DND-41 (cell line): ENCODE results near the gene CEP112.

ENCODE experiments used
- ATAC-seq: fragments of 200-7000 bp; cut with Tn5 transposase; 3 replicates; pipeline ENCODE4 v1.9.1; 2021; ENCODE audit warnings: low read depth; ENCODE audit not compliant: insufficient read depth
- DNase-seq: peaks from one replicate; pipeline ENCODE4 v3.0.0-alpha.2; 2020
- H2AFZ ChIP-seq: 2 replicates; pipeline ENCODE4 v1.6.0; 2012; ENCODE audit warnings: low read depth, low read length
- H3K27ac ChIP-seq: 2 replicates; pipeline ENCODE4 v1.5.1; 2012; ENCODE audit warnings: low read length, inconsistent platforms
- H3K27me3 ChIP-seq: fragments of 200-600 bp; sonication (generic); 2 replicates; pipeline ENCODE4 v1.6.0; 2012; ENCODE audit warnings: low read length, mild to moderate bottlenecking, inconsistent platforms; ENCODE audit not compliant: insufficient read depth, poor library complexity
- H3K36me3 ChIP-seq: 2 replicates; pipeline ENCODE4 v1.5.1; 2012; ENCODE audit warnings: low read length, inconsistent platforms; ENCODE audit not compliant: insufficient read depth
- H3K4me1 ChIP-seq: 2 replicates; pipeline ENCODE4 v1.5.1; 2012; ENCODE audit warnings: mild to moderate bottlenecking, low read length; ENCODE audit not compliant: insufficient read depth
- H3K4me2 ChIP-seq: 2 replicates; pipeline ENCODE4 v1.6.0; 2012; ENCODE audit warnings: mild to moderate bottlenecking, moderate library complexity, low read length, inconsistent platforms; ENCODE audit not compliant: insufficient read depth
- H3K4me3 ChIP-seq, 2 experiments: fragments of 200-600 bp in 1 of 2; shearing (Covaris generic) in 1 of 2; 2 replicates each; pipeline ENCODE4 v1.5.1; 2012 to 2016; ENCODE audit warnings: inconsistent platforms in 2 of 2, low read length in 2 of 2, mild to moderate bottlenecking in 2 of 2, low read depth in 1 of 2, moderate library complexity in 1 of 2
- H3K79me2 ChIP-seq: 2 replicates; pipeline ENCODE4 v1.6.0; 2012; ENCODE audit warnings: low read length, inconsistent platforms; ENCODE audit not compliant: insufficient read depth
- H3K9ac ChIP-seq: 2 replicates; pipeline ENCODE4 v1.6.0; 2012; ENCODE audit warnings: low read depth, mild to moderate bottlenecking, inconsistent platforms, low read length, moderate library complexity
- H3K9me3 ChIP-seq: 2 replicates; pipeline ENCODE4 v1.5.1; 2012; ENCODE audit warnings: low read length, moderate library complexity, mild to moderate bottlenecking, inconsistent platforms; ENCODE audit not compliant: insufficient read depth, severe bottlenecking
- H4K20me1 ChIP-seq: 2 replicates; pipeline ENCODE4 v1.6.0; 2012; ENCODE audit warnings: low read length; ENCODE audit not compliant: insufficient read depth
- CTCF ChIP-seq: IDR thresholded peaks from 2 replicates; pipeline ENCODE4 v1.5.1; 2012; ENCODE audit warnings: borderline replicate concordance, low read length, moderate library complexity, mild to moderate bottlenecking; ENCODE audit not compliant: poor library complexity, severe bottlenecking; ENCODE audit errors: extremely low read depth
- EZH2 ChIP-seq: IDR thresholded peaks from 3 replicates; pipeline ENCODE4 v1.6.1; 2012; ENCODE audit warnings: borderline replicate concordance, low read depth, mild to moderate bottlenecking, moderate library complexity, low read length, inconsistent platforms; ENCODE audit not compliant: severe bottlenecking

CEP112 gene

GRCh38 chr17:65586899-65587298 is 605.0 kb downstream of the CEP112 start:
- no peak for ATAC-seq

More at GRCh38 chr17:65586899-65587298, 605.0 kb downstream of the CEP112 start:
- Histone ChIP-seq H3K4me3 (no peak overlapping the region), H3K79me2 (no peaks in the 10 kb centered on the region), H2AFZ (no peak overlapping the region), H3K9me3 (no peaks in the 10 kb centered on the region), H3K27me3 (no peaks in the 10 kb centered on the region), H4K20me1 (no peaks in the 10 kb centered on the region), H3K4me1 (no peaks in the 10 kb centered on the region), H3K9ac (no peak overlapping the region), H3K4me2 (no peak overlapping the region), H3K27ac (no peak overlapping the region), H3K36me3 (no peaks in the 10 kb centered on the region)
- TF ChIP-seq CTCF (no peak), EZH2 (no peak)
- DNase-seq = no peak
